ENCODE measurements around the gene CCDC142.
"Not testable (repeated sequence)": the region's sequence is repeated elsewhere in the genome, so short reads cannot be mapped to it uniquely, and the experiment has no call there.

CCDC142 gene

DNA sequence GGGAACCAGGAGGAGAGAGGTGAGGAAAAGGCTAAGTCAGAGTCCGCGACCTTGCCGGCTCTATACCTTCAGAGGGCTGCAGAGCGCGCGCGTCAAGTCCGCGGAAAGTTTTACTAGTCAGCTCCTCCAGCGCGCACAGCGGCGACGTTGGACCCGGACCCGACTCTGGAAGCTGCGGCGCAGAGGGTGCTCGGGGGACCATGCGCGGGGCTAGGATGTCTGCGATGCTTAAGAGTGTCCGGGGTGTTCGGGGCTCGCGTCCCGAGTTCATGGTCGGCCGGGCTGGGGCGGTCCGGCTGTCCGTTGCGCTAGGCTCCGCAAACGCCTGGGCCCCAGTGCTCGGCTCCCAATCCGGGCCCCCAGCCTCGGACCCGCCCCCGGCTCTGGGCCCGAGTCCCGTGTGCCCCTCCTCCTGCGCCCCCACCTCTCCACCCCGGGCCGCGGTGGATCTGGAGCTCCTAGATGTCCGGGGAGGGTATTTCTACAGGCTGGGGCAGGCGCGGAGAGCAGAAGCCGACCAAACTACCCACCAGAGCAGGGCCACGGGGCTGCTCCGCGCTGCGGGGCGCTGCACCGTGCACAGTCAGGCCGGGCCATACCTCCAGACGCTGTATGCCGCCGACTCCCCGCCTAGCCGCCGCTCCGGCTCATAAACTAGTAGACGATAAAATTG lies 16.6 kb upstream of the CCDC142 start, which contains the start of gene LBX2:
Gene LBX2 (minus strand): TSS at position 337 of the 673 bp plus-strand sequence. CDS start 66 bp downstream, at position 271.
- DNase-seq: peak in 1 of 4 experiments; percentile 15

DNA sequence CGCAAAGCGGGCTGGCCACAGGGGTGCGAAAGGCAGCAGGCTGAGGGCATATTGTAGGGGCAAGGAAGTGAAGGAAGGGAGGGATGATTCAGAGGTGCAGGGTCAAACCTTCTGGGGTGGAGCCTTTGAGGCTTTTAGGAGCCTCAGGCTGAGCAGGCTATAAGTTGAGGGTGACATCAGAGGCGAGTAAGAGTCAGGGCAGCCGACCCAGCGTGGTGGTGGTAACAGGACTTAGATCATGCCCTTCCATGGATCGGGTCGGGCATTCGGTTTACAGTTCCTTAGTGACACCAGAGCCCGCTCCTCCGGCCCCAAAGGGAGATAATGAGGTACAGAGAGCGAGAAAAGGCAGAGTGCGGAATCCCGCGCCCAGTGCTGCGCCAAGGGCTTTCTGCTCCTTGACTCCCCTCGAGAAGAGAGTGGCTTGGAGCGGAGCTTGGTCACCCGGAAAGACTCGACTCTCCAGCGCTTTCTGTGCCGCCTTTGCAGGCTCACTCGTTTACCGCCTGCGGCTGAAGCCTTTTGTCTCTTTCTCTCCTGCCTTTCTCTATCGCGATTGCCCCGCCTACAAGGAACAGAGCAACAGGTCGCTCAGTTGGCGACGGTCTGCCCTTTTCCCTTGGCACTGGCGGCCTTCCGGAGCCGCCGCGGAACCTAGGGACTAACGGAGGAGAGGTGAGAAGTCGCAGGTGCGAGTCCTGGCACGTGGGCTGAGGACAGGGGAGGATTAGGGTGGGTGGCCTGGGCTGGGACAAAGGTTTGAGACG lies 15.9 kb upstream of the CCDC142 start:
- no peak for DNase-seq

- DNase-seq: no peak
Observed at GRCh38 chr2:74497777-74498499, 15.1 kb upstream of the CCDC142 start.

GRCh38 chr2:74496997-74497776 lies 14.4 kb upstream of the CCDC142 start:
- no peak for DNase-seq

GRCh38 chr2:74495440-74495839 lies 12.6 kb upstream of the CCDC142 start:
- no peak for DNase-seq

DNA sequence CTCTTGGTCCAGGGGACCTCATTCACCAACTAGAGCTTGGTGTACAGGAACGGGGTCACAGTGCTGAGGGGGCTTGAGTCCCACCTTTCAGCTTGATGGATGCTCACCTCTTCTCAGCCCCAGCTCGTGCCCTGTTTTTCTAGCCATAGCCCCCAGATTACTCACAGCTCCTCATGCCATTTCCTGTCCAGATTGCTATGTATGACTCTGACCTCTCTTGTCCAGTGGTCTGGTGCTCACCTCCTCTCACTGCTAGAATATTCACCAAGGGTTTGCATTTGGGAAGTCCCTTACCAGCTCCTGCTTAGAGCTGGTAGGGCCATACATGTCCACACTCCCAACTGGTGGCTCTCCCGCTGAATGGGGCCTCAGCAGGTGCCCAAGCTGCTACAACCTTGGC lies 10.7 kb upstream of the CCDC142 start:
- no peak for DNase-seq

DNA sequence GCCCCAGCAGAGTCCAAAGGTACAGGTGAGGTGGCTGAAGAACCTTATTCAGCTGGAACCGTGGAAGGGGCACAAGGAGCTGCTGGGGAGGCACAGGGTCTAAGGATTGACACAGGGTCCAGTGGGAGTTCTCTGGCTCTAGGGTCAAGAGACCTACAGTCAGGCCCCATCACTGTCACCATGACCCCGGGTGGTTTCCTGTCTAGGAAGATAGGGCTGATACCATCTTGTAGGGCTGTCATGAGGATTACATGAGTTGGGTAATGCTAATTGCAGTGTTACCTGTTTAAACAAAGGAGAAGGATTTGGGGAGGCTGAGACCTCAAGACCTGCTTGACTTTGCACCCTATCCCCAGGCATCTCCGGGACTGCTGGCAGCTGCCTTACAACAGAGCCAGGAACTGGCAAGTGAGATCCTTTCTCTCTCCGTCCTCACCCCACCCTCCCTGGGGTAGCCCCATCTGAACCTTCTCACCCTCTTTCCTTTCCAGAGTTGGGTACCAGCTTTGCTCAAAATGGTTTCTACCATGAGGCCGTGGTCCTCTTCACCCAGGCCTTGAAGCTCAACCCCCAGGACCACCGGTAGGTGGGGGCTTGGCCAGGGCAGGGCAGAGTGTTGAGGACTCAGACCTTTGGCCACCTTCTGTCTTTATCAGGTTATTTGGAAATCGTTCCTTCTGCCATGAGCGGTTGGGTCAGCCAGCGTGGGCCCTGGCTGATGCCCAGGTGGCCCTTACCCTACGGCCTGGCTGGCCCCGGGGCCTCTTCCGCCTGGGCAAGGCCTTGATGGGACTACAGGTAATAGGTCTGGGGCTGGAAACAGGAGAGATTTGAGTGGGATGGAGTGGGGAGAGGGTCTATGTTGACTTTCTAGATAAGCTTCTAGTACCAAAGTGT lies 9.1 kb upstream of the CCDC142 start:
- no peak for DNase-seq

DNA sequence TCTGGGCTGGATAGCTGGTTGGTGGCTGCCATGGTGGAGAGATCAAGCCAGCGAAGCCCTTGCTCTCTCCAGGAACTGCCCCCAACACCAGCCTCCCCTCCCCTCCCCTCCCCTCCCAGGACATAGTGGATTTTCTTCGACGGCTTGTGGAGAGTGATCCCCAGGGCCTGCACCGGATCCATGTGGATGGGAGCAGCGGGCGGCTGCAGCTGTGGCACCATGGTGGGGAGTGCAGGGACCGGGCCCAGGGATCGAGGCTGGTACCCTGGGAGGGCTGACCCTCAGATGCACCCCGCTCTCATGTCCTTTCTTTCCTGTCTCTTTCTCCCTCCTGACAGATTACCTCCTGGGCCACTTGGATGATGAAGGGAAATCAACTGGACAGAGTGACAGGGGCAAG lies 7.1 kb upstream of the CCDC142 start:
- DNase-seq: no peak

GRCh38 chr2:74488643-74489481 lies 6.1 kb upstream of the CCDC142 start:
- DNase-seq: no peak

DNA sequence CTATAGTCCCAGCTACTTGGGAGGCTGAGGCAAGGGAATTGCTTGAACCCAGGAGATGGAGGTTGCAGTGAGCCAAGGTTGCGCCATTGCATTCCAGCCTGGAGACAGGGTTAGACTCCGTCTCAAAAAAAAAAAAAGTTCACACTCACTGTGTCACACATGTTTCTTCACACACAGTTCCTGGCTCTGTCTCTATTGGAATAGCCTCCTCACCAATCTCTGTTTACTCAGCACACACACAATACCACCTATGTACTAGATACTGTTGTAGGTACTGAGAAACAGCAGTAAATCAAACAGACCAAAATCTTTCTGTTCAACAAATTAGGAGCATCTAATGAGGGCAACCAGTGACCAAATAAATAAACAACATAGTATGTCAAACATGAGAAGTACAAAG lies 3.3 kb upstream of the CCDC142 start:
- DNase-seq: no peak

- DNase-seq: not testable (repeated sequence)
Observed at GRCh38 chr2:74483675-74484164, 922 bp upstream of the CCDC142 start.

DNA sequence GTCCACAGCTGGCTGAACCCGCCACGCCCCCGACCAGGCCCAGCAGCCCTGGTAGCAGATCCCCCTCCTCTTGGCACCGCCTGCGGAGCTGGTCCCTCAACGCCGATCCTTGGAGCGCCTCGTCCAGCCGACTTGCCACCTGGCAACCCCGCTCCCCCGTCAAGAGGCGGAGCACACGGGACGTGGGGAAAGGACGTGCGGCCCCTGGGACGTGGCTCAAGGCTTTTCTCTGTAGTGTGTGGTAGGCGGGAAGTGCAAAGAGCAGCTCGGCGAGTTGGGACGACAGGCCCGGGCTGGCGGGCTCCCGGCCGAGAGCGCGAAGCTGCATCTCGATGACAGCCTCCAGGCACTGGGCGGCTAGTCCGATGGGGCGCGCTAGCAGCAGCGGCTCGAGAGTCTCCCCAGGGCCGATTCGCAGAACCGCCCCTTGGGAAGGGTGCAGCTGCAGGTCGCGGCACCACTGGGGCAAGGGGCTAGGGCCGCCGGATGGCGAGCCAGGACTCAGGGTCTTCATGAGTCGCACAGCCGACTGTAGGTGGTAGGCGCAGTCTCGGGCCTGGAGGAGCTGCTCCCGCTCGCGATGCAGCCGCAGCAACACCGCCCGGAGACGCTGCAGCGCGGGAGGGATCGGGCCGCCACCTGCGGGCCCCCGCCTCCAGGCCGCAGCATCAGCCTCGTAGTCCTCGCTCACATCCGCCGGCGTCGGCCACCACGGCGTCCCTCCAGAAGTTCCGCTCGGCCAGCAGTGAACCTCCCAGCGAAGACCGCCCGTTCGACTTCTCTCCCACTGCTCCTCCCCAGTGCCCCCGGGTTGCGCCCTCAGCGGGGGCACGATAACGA lies 617 bp downstream of the CCDC142 start:
- DNase-seq: peak in 2 of 4 experiments; percentile 54 to 61

DNA sequence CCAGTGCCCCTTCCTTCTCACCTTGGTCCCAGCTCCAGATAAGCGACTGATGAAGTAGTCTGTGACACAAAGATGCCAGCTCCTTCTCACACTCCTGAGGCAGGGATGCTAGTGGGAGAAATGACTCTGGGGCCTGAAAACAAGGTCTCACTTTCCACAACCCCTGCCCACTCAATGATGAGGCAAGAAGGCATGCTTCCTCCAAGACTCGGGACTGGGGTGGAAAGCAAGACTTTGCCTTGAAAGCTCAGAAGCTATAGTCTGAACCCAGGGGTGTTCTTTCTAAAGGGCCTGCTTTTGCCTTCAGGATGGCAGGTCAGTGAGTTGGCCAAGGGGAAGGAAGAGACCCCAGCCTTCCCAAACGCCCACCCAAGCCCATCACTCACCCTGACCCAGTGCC lies 1.4 kb downstream of the CCDC142 start:
- DNase-seq: no peak

GRCh38 chr2:74474899-74475298 lies 7.9 kb downstream of the CCDC142 start:
- DNase-seq: no peak

- DNase-seq: no peak
Observed at GRCh38 chr2:74474481-74474880, 8.3 kb downstream of the CCDC142 start.

GRCh38 chr2:74472945-74473258 lies 9.9 kb downstream of the CCDC142 start:
- DNase-seq: no peak

GRCh38 chr2:74472086-74472944 lies 10.5 kb downstream of the CCDC142 start, which contains the start of gene MRPL53:
MRPL53 (minus strand) TSS chr2:74472680; CDS start chr2:74472660, 20 bp downstream.
- peak; percentile 85 to 97 (median 95) for DNase-seq

DNA sequence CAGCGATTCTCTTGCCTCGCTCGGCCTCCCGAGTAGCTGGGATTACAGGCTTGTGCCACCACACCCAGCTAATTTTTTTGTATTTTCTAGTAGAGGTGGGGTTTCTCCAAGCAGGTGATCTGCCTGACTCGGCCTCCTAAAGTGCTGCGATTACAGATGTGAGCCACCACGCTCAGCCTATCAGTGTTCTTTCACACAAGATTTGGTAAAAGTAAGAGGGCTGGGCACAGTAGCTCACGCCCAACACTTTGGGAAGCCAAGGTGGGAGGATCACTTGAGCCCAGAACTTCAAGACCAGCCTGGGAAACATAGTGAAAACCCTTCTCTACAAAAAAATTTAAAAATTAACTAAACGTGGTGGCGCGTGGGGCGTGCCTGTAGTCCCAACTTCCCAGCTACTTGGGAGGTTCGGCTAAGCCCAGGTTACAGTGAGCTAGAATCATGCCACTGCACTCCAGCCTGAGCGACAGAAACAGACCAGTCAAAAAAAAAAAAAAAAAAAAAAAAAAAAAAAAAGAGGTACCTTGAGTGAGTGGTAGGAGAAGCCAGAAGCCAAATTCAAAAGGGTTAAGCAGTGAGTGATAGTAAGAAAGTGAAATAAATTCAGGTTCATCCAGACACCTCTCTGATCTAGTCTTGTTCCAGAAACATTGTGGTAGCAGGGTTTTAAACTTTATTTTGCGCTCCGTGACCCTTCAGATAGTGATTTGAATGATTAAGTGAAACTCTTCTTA lies 11.3 kb downstream of the CCDC142 start:
- no peak for DNase-seq

All from activated naive CD4-positive, alpha-beta T cell (primary cell).